K562 (cell line): ENCODE measurements around the gene MKNK1. TPM values are rescaled to one million over a fixed set of nuclear protein-coding genes. Genes with fewer than 3 reads are reported as not detected.

Experiments used
- ATF6 ChIP-seq: sonication (generic); formaldehyde crosslinking; IDR thresholded peaks from 2 replicates; pipeline ENCODE4 v1.4.0; 2020; ENCODE audit warnings: mild to moderate bottlenecking, missing genetic modification reagents
- ATF7 ChIP-seq: fragments of 450-650 bp; IDR thresholded peaks from 2 replicates; pipeline ENCODE4 v1.7.1; 2014; ENCODE audit warnings: mild to moderate bottlenecking, moderate library complexity
- BRF2 ChIP-seq: IDR thresholded peaks from 3 replicates; pipeline ENCODE4 v1.6.1; 2011; ENCODE audit warnings: borderline replicate concordance, mild to moderate bottlenecking; ENCODE audit not compliant: insufficient read length, insufficient read depth
- CAMTA2 ChIP-seq: fragments of 250-450 bp; sonication (Bioruptor Pico); conservative IDR thresholded peaks from 2 replicates; pipeline ENCODE4 v1.5.1; 2022
- DACH1 ChIP-seq: fragments of 450-650 bp; IDR thresholded peaks from 2 replicates; pipeline ENCODE4 v1.6.1; 2018; ENCODE audit not compliant: partially characterized antibody
- GTF2B ChIP-seq: IDR thresholded peaks from 2 replicates; pipeline ENCODE4 v1.6.1; 2011; ENCODE audit not compliant: insufficient read length; ENCODE audit errors: extremely low read depth
- HMG20A ChIP-seq: fragments of 450-650 bp; formaldehyde crosslinking; conservative IDR thresholded peaks from 2 replicates; pipeline ENCODE4 v1.4.0; 2020; ENCODE audit warnings: mild to moderate bottlenecking, mixed read lengths
- JUND ChIP-seq, 2 experiments: IDR thresholded peaks; 2 replicates in 1 of 2; 3 replicates in 1 of 2; pipeline ENCODE4 v1.6.1; 2011; ENCODE audit warnings: borderline replicate concordance in 2 of 2, low read depth in 2 of 2, low read length in 2 of 2, improper control_type of control experiment in 1 of 2, missing biosample characterization in 1 of 2, missing genetic modification characterization in 1 of 2, missing genetic modification reagents in 1 of 2
- KLF6 ChIP-seq: fragments of 250-450 bp; sonication (Bioruptor Pico); IDR thresholded peaks from 2 replicates; pipeline ENCODE4 v1.4.0; 2020; ENCODE audit warnings: mild to moderate bottlenecking, moderate library complexity, borderline replicate concordance
- MAX ChIP-seq: sonication (generic); formaldehyde crosslinking; IDR thresholded peaks from 2 replicates; pipeline ENCODE4 v1.9.0; 2022; ENCODE audit warnings: mild to moderate bottlenecking, missing genetic modification reagents
- MCM5 ChIP-seq: fragments of 450-650 bp; IDR thresholded peaks from 2 replicates; pipeline ENCODE4 v1.6.1; 2016; ENCODE audit warnings: low read depth
- MEF2A ChIP-seq: IDR thresholded peaks from 2 replicates; pipeline ENCODE4 v1.6.1; 2011; ENCODE audit warnings: low read depth, mild to moderate bottlenecking, low read length, moderate library complexity; ENCODE audit not compliant: control insufficient read depth
- NBN ChIP-seq: fragments of 450-650 bp; IDR thresholded peaks from 2 replicates; pipeline ENCODE4 v1.6.1; 2016; ENCODE audit warnings: low read depth, mild to moderate bottlenecking
- NFE2 ChIP-seq: IDR thresholded peaks from 2 replicates; pipeline ENCODE4 v1.6.1; 2014; ENCODE audit warnings: antibody characterized with exemption, low read depth
- OTX1 ChIP-seq: fragments of 450-650 bp; formaldehyde crosslinking; IDR thresholded peaks from 2 replicates; pipeline ENCODE4 v1.4.0; 2022; ENCODE audit warnings: mild to moderate bottlenecking
- PHF8 ChIP-seq: fragments of 200-600 bp; sonication (generic); IDR thresholded peaks from 2 replicates; pipeline ENCODE4 v1.6.1; 2012; ENCODE audit warnings: mixed run types, mild to moderate bottlenecking, inconsistent platforms, low read length, moderate library complexity, borderline replicate concordance
- PPARD ChIP-seq: fragments of 250-450 bp; sonication (Bioruptor Pico); IDR thresholded peaks from 2 replicates; pipeline ENCODE4 v1.8.0; 2022; ENCODE audit warnings: inconsistent platforms, mild to moderate bottlenecking, moderate library complexity
- RBM14 ChIP-seq: fragments of 200-400 bp; formaldehyde crosslinking; IDR thresholded peaks from 2 replicates; pipeline ENCODE4 v1.6.1; 2018; ENCODE audit warnings: low read depth, mild to moderate bottlenecking, low read length, moderate library complexity, borderline replicate concordance; ENCODE audit not compliant: insufficient read depth
- RHOXF2B ChIP-seq: fragments of 250-450 bp; sonication (Bioruptor Pico); conservative IDR thresholded peaks from 2 replicates; pipeline ENCODE4 v1.5.1; 2021
- SETDB1 ChIP-seq: IDR thresholded peaks from one replicate; pipeline ENCODE4 v1.6.1; 2012; ENCODE audit warnings: low read length, control low read depth, inconsistent platforms
- SMARCA4 ChIP-seq: fragments of 450-650 bp; IDR thresholded peaks from 2 replicates; pipeline ENCODE4 v1.6.1; 2016
- TRIM24 ChIP-seq, 2 experiments: fragments of 450-650 bp; IDR thresholded peaks; 2 replicates each; pipeline ENCODE4 v1.6.1; 2016
- ZFX ChIP-seq: sonication (generic); formaldehyde crosslinking; IDR thresholded peaks from 2 replicates; pipeline ENCODE4 v1.8.0; 2022; ENCODE audit warnings: mild to moderate bottlenecking, missing genetic modification reagents, moderate library complexity
- ZNF584 ChIP-seq: fragments of 200-800 bp; sonication (Bioruptor generic); IDR thresholded peaks from 2 replicates; pipeline ENCODE4 v1.6.1; 2016; ENCODE audit warnings: low read depth, mild to moderate bottlenecking, missing genetic modification characterization, missing compliant biosample characterization
- ZNF696 ChIP-seq: fragments of 250-450 bp; sonication (Bioruptor Pico); conservative IDR thresholded peaks from 2 replicates; pipeline ENCODE4 v1.4.0; 2020; ENCODE audit warnings: mild to moderate bottlenecking, moderate library complexity
- ZNF717 ChIP-seq: fragments of 250-450 bp; sonication (Bioruptor Pico); IDR thresholded peaks from 2 replicates; pipeline ENCODE4 v1.5.0; 2021
- ZNF785 ChIP-seq: fragments of 250-450 bp; sonication (Bioruptor Pico); IDR thresholded peaks from 2 replicates; pipeline ENCODE4 v1.4.0; 2020; ENCODE audit warnings: mild to moderate bottlenecking
- polyA plus RNA-seq, 8 experiments: library from polyadenylated mRNA; depleted of rRNA in 4 of 8; stranded (reverse) in 5 of 8; unstranded in 3 of 8; fragments of >200 nt; fragmentation: Nextera tagmentation in 2 of 8; fragmentation: Illumina TruSeq in 1 of 8; extraction: Ambion mirVana in 2 of 8; extraction: Trizol in 1 of 8; gene quantifications; 2 replicates each; pipeline versions ENCODE4 v1.2.1 to v1.2.3, GENCODE V29; 2011 to 2014; ENCODE audit warnings: inconsistent platforms in 1 of 8, missing spikeins in 1 of 8
- total RNA-seq, 7 experiments: library from RNA; depleted of rRNA in 6 of 7; stranded (reverse); fragments of >200 nt in 6 of 7; fragmentation: Illumina TruSeq in 2 of 7; extraction: Trizol in 2 of 7; gene quantifications; 2 replicates each; pipeline versions ENCODE4 v1.2.1 to v1.2.3, GENCODE V29; 2011 to 2021; ENCODE audit warnings: low replicate concordance in 1 of 7

Gene MKNK1
- total and polyA plus RNA-seq, 9 of the 15 experiments (the other 6 are each of a cell fraction or from before 2014, with no cell fraction given): 27.7 to 51.3 (median 43.7) TPM

- TF ChIP-seq RBM14 (no peak), OTX1 (no peak), ATF7 (peak; percentile 64), RHOXF2B (no peak), ZNF696 (CRISPR knock-in tag) (no peak), NBN (peak; percentile 58; the same call in 1 of the 2 replicates), KLF6 (CRISPR knock-in tag) (peak; percentile 43; the same call in 1 of the 2 replicates), DACH1 (peak; percentile 27), ZNF584 (0 out of 2 replicates have a peak, but pooled peaks have one; percentile 60), NFE2 (peak; percentile 46; the same call in 1 of the 2 replicates), TRIM24 (IDR thresholded peaks at IDR 0.05) (peak; percentile 86 to 94), BRF2 (no peak), JUND (IDR thresholded peaks at IDR 0.05; ENCODE audit: borderline replicate concordance, low read depth, low read length) (peak; percentile 75), JUND (tag; IDR thresholded peaks at IDR 0.05; ENCODE audit: borderline replicate concordance, low read depth, low read length) (no peak; the same call in 2 of the 3 replicates), ZFX (CRISPR knock-in tag) (no peak), MAX (CRISPR knock-in tag) (peak; percentile 60; the same call in 1 of the 2 replicates), SMARCA4 (peak; percentile 98), MCM5 (no peak), PHF8 (no peak), ATF6 (CRISPR knock-in tag) (no peak), MEF2A (no peak), ZNF785 (CRISPR knock-in tag) (no peak), CAMTA2 (CRISPR knock-in tag) (no peak), PPARD (CRISPR knock-in tag) (no peak), SETDB1 (no peak), HMG20A (CRISPR knock-in tag) (no peak), ZNF717 (no peak), GTF2B (no peak)
These were observed 59.4 kb downstream of the MKNK1 start (continued) for GRCh38 chr1:46544561-46545240.
